Fibroblast of gingiva (primary cell): Measurements from ENCODE around the gene FER1L5.

ENCODE experiments used
- DNase-seq: peaks from one replicate; pipeline ENCODE4 v3.0.0-alpha.2; 2011; ENCODE audit warnings: low read depth

FER1L5 gene

DNA sequence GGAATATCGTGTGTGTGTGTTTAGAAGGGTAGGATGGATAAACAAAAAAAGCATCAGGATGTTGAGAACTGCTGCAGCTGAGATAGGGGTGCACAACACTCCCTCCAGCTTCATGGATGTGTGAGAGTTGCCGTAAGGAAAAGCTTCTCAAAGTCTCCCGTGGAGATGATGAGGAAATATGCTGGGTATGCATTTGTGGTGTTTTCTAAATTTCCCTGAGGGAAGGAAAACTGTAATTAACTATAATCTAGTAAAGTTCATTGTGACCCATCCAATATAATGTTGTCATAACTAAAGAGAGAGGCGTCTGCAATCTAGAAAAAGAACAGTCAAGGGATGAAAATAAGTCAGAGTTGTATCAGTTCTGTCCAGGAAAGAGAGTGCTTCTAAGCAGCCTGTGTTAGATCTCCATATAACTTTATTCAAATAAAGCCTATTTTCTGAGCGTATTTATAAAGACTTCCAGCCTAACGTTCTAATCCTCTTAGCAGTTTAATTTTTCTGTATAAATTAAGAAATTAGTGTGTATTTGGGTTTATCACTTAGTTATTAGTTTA, 104.6 kb downstream of the FER1L5 start:
- DNase-seq: no peak

- no peak for DNase-seq
Measured at GRCh38 chr2:96751800-96752199, 109.2 kb downstream of the FER1L5 start.

GRCh38 chr2:96753661-96754282, 111.2 kb downstream of the FER1L5 start:
- DNase-seq: no peak

DNA sequence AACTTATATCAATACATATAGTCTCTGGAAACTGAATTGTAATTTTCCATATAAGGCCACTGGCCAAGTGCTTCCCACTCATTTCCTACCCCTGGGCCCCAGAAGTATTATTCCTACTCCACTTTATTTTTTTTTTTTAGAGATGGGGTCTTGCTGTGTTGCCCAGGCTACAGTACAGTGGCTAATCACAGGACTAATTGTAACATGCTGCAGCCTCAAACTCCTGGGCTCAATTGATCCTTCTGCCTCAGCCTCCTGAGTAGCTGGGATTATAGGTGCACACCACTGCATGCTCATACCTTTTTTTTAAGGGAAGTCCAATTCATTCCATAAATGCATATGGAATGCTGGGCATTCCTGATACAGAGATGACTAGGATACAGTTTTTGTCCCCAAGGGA, 111.8 kb downstream of the FER1L5 start:
- DNase-seq: no peak
